Right renal cortex interstitium (tissue), 3 donors: ENCODE data around the gene SASH3. TPM values are rescaled to one million over a fixed set of nuclear protein-coding genes. Genes with fewer than 3 reads are reported as not detected.

ENCODE experiments used
- DNase-seq, 3 donors: peaks; one replicate each; pipeline ENCODE4 v3.0.0-alpha.2; 2013; ENCODE audit warnings: low read depth in 3 of 3, low spot score in 2 of 3
- polyA plus RNA-seq, 3 donors: library from polyadenylated mRNA; unstranded; fragments of 120-200 nt; gene quantifications; one replicate each; pipeline ENCODE4 v1.2.1, GENCODE V29; 2013; ENCODE audit not compliant: insufficient read length in 3 of 3

SASH3 gene
- polyA plus RNA-seq, 3 donors = 1.7 to 2.0 (median 2.0) TPM

GRCh38 chrX:129755779-129756650 lies 23.7 kb upstream of the SASH3 start:
- no peak for DNase-seq

- DNase-seq = no peak
These were observed 20.1 kb upstream of the SASH3 start for GRCh38 chrX:129759576-129760061.

- DNase-seq = no peak
These were observed 19.6 kb upstream of the SASH3 start for GRCh38 chrX:129760155-129760554.

- DNase-seq = no peak
These were observed 18.8 kb upstream of the SASH3 start for GRCh38 chrX:129760981-129761380.

GRCh38 chrX:129761596-129761995 lies 18.2 kb upstream of the SASH3 start:
- DNase-seq = no peak

- DNase-seq = no peak
These were observed 17.3 kb upstream of the SASH3 start for GRCh38 chrX:129762448-129762847.

GRCh38 chrX:129763666-129764065 lies 16.1 kb upstream of the SASH3 start:
- no peak for DNase-seq

- no peak for DNase-seq
These were observed 11.6 kb upstream of the SASH3 start for GRCh38 chrX:129768186-129768585.

- no peak for DNase-seq
These were observed 10.9 kb upstream of the SASH3 start for GRCh38 chrX:129768586-129769466.

- no peak for DNase-seq
These were observed 10.1 kb upstream of the SASH3 start for GRCh38 chrX:129769467-129770154.

GRCh38 chrX:129771266-129771995 lies 8.3 kb upstream of the SASH3 start:
- no peak for DNase-seq

GRCh38 chrX:129772796-129773431 lies 6.8 kb upstream of the SASH3 start:
- DNase-seq = no peak

- no peak for DNase-seq
These were observed 5.9 kb upstream of the SASH3 start for GRCh38 chrX:129773649-129774458.

GRCh38 chrX:129777218-129778030 lies 2.3 kb upstream of the SASH3 start:
- DNase-seq = no peak

- DNase-seq = no peak
These were observed 570 bp upstream of the SASH3 start for GRCh38 chrX:129779086-129779672.

GRCh38 chrX:129780441-129781105 lies 824 bp downstream of the SASH3 start:
- DNase-seq = no peak

GRCh38 chrX:129781134-129781672 lies 1.5 kb downstream of the SASH3 start:
- DNase-seq = no peak
